SHP77 (cell line): ENCODE measurements around the gene IREB2.
"Not testable (repeated sequence)": the region's sequence is repeated elsewhere in the genome, so short reads cannot be mapped to it uniquely, and the experiment has no call there.

Source experiments
- DNase-seq, 2 experiments: peaks; one replicate each; lab custom pipeline; 2025; lab: John Stamatoyannopoulos, UW

Gene IREB2

GRCh38 chr15:78481917-78482316 lies 43.9 kb downstream of the IREB2 start:
- DNase-seq, result no peak

GRCh38 chr15:78492872-78493271 lies 54.9 kb downstream of the IREB2 start:
- DNase-seq, result no peak

DNA sequence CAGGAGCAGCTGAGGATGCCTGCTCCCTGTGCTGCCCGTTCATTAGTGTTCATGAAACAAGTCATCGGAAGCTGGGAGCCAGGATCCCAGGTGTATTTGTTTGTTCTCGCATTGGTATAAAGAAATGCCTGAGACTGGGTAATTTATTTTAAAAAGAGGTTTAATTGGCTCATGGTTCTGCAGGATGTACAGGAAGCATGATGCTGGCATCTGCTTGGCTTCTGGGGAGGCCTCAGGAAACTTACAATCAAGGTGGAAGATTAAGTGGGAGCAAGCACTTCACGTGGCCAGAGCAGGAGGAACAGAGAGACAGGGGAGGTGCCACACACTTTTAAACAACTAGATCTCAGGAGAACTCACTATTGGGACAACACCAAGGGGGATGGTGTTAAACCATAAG lies 63.8 kb downstream of the IREB2 start:
- no peak for DNase-seq

DNA sequence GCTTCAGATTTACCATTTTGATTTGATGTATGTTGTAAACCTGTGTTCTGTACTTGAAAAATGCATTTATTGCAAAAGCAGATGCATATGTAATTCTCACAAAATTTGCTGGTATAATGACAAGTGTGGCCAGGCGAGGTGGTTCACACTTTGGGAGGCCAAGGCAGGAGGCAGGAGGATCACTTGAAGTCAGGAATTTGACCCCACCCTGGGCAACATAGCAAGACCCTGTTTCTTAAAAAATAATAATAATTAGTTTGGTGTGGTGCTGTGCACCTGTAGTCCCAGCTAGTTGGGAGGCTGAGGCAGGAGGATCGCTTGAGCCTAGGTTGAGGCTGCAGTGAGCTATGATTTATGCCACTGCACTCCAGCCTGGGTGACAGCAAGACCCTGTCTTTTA lies 64.6 kb downstream of the IREB2 start:
- no peak for DNase-seq

GRCh38 chr15:78506971-78507830 lies 69.2 kb downstream of the IREB2 start, which contains the start of gene HYKK:
HYKK (plus strand) TSS chr15:78507577; CDS start chr15:78513089, 5,512 bp downstream.
- peak; percentile 98 for DNase-seq

DNA sequence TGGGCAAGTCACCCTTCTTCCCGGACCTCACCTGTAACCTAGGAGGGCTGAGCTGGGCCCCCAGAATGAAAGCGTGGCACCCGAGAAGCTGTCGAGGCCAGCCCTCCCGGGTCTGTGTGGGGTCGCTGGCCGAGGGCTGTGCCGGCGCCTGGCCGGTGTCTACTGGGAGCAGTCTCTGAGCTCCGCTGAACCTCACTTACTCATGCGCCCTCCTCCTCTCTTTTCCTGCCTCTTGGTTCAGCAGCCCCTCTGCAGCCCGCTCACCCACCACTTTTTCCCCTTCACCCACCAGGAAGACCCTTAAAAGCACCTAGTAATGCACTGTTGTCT lies 69.8 kb downstream of the IREB2 start:
- DNase-seq, result peak in 1 of 2 experiments; percentile 1

DNA sequence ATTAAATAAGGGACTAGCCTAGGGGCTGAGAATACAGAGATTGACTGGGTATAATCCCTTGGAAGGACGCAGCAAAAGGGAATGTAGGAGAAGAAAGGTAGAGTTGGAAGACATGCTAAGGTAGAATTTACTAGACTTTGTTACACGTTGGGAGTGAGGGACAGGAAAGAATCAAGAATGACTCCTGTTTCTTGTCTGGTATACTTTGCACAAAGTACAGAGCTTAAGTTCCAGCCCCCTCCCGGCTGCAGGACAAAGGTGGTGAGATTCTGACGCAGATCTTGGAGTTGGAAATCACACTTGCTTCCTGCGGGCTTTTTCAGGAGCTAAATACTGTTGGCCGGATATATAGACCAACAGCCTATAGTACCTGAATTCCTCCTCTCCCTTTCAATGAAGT lies 70.3 kb downstream of the IREB2 start:
- DNase-seq, result no peak

GRCh38 chr15:78509726-78510312 lies 71.8 kb downstream of the IREB2 start:
- no peak for DNase-seq

DNA sequence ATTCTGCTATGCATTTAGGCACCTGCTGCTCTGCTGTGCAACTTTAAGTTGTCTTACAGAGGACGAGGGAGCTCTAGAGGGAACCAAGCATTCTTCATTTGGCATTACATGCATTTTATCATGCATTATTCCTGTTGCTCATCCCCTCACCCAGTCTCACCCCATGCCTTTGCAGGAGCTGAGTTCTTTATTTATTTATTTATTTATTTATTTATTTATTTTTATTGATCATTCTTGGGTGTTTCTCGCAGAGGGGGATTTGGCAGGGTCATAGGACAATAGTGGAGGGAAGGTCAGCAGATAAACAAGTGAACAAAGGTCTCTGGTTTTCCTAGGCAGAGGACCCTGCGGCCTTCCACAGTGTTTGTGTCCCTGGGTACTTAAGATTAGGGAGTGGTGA lies 82.0 kb downstream of the IREB2 start:
- DNase-seq, result not testable (repeated sequence)

DNA sequence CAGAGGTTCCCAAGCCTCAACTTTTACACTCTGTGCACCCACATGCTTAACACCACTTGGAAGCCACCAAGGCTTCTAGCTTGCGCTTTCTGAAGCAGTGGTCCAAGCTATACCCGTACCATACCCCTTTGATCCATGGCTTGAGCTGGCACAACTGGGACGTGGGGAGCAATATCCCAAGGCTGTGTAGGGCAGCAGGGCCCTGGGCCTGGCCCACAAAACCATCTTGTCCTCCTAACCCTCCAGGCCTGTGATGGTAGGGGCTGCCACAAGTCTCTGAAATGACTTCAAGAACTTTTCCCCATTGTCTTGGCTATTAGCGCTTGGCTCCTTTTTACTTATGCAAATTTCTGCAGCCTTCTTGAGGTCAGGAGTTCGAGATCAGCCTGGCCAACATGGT lies 86.2 kb downstream of the IREB2 start:
- no peak for DNase-seq

GRCh38 chr15:78527325-78527724 lies 89.3 kb downstream of the IREB2 start:
- DNase-seq, result no peak

DNA sequence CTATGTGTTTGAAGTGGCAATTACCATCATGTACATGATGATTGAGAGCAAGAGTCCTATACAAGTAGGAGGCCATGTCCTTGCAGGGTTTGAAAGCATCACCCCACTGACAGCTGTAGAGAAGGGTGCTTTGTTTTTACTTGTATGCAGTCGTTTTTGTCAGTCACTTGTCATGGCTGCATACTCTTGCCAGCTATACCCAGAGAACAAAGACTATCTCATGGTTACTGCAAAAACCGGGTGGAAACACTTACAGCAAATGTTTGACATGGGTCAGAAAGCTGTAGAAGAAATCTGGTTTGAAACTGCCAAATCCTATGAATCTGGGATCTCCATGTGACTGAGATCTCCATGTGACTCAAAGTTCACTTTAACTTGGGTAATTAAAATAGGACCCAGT lies 95.3 kb downstream of the IREB2 start:
- no peak for DNase-seq

- DNase-seq, result no peak
Observed at GRCh38 chr15:78536134-78536533, 98.1 kb downstream of the IREB2 start.

GRCh38 chr15:78537266-78537905 lies 99.4 kb downstream of the IREB2 start:
- no peak for DNase-seq

DNA sequence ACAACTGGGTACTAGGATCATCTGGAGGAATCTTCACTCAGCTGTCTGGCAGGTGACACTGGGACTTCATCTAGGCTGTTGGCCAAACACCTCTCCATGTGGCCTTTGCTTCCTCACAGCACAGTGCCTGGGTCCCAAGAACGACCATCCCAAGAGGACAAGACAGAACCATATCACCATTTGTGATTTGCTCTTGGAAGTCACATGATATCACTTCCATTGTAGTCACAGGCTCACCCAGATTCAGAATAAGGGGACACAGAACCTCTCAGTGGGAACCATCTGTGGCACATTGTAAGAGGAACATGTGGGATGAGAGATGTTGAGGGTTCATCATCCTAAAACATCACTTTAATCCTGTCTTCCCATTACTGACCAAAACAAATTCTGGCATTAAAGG lies 100.3 kb downstream of the IREB2 start:
- no peak for DNase-seq

DNA sequence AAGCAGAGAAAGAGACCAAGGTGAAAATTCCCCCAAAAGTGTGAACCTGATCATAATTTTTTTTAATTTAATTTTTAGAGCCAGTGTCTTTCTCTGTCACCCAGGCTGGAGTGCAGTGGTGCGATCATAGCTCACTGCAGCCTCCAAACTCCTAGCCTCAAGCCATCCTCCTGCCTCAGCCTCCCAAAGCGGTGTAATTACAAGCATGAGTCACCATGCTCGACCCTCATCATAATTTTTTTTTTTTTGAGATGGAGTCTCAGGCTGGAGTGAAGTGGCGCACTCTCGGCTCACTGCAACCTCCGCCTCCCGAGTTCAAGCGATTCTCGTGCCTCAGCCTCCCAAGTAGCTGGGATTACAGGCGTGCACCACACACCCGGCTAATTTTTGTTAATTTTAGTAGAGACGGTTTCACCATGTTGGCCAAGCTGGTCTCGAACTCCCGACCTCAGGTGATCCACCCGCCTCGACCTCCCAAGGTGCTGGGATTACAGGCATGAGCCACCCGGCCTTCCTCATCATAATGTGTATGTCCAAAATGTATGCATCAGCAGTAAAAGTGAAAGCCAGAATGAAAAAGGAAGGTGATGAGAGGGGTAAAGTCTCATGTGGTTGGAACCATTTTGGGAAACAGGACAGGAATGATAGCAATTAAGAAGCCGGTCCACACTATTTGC lies 101.6 kb downstream of the IREB2 start:
- peak in 1 of 2 experiments; percentile 59 for DNase-seq

DNA sequence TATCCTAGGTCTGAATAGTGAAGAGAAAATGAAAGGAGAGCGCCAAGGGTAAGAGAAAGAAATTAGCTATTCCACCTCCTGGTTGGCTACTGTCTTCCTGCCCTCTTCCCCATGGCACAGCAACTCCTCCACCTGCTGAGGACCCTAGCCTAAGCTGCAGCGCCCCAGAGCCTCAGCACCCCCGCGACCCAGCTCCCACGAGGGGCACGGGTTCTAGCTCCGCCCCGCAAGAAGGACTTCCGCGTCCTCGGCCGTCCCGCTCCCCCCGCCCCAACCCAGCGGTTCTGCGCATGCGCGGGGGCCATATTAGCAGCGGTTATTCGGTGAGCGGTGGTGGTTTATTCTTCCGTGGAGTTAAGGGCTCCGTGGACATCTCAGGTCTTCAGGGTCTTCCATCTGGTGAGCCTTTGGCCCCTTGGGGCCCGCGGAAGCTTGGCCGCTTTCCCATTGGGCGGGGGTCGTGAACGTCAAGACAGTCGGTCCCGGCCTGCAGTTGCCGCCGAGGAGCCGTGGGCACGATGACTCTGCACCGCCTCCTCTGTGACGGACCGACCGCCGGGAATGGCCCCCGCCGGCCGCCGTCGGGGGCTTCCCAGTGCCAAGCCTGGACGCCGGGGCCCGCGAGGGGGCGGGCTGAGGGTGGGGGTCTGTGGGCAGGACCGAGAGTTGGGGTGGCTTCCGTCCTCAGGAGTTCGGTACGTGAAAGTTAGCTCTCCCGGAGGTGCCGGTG lies 102.3 kb downstream of the IREB2 start, which contains the start of gene PSMA4:
PSMA4 (plus strand) TSS at position 304 of the 730 bp plus-strand sequence. CDS start 1,484 bp downstream, outside the sequence.
- peak; percentile 84 to 90 for DNase-seq

GRCh38 chr15:78540871-78541743 lies 103.1 kb downstream of the IREB2 start:
- no peak for DNase-seq

DNA sequence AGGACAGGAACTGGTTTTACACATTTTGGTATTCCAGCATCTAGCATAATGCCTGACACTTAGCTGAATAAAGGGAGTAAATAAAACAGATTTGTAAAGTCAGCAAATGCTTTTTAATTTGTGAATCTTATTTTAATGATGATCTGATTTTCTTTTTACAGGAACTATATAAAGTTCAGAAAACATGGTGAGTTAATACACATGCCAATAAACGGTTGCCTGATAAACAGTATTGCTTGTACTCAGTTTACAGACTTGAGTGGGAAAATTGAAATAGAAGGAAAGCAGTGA lies 103.7 kb downstream of the IREB2 start:
- DNase-seq, result no peak

DNA sequence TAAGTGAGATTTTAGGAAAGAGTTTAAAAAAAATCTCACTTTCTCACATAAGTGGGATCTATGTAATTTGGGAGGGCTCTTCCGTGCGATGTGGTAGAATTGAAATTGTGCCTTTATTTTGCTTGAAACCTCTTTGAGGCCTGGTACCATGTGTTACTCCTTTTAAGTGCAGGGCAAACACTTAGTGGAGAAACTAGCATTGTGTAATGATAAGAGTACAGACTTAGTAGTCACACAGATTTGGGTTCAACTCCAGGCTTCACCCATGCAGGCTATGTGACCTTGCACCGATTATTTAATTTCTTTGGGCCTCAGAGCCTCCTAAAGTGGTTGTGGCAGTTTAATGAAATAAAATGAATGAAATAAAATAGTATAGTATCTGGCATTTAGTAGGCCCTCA lies 104.6 kb downstream of the IREB2 start:
- DNase-seq, result no peak

DNA sequence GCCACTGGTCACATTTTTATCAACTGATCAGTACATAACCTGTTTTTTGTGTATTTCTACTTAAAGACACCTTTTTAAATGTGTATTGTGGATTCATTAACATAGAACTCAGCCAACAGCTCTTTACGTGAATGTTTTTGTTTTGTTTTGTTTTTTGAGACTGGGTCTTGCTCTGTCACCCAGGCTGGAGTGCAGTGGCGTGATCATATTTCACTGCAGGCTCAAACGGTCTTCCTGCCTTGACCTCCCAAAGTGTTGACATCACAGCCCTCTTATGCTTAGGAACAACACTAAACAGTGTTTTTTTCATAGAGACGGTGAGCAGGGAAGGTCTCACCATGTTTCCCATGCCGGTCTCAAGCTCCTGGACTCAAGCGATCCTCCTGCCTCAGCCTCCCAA lies 112.2 kb downstream of the IREB2 start:
- no peak for DNase-seq
